Left ventricle myocardium superior (tissue), 1 donor: ENCODE measurements around the gene CRACDL. TPM values are rescaled to one million over a fixed set of nuclear protein-coding genes. Genes with fewer than 3 reads are reported as not detected.
"Not testable (repeated sequence)": the region's sequence is repeated elsewhere in the genome, so short reads cannot be mapped to it uniquely, and the experiment has no call there.

ENCODE experiments used
- ATAC-seq: fragments of 200-7000 bp; cut with Tn5 transposase; one replicate; pipeline ENCODE4 v1.9.1; 2020; ENCODE audit warnings: mild to moderate bottlenecking, moderate library complexity
- DNase-seq: peaks from one replicate; pipeline ENCODE4 v3.0.0-alpha.2; 2020
- intact Hi-C: fragments of 100-400 bp; cut with micrococcal nuclease; formaldehyde crosslinking; loops from one replicate; pipeline ENCODE4 v1.11.0; 2022
- total RNA-seq: library from RNA; stranded (reverse); fragmentation: NEBNext Ultra II Directional; extraction: Animal tissue kit (Norgen Biotek cat#: 25700); gene quantifications from one replicate; pipeline ENCODE4 v1.2.1, GENCODE V29; 2021
- donor health status: DM: no; HTN: yes; CAD: no; lungs with severe emphysema.

The CRACDL gene
- total RNA-seq, 1 donor from 2014 or later = 4.0 TPM

- ATAC-seq = no peak
- intact Hi-C loops = no loop called here
- DNase-seq = no peak
These were observed 162.9 kb downstream of the CRACDL start for GRCh38 chr2:98773169-98773568.

GRCh38 chr2:98772536-98772935 is 163.5 kb downstream of the CRACDL start:
- ATAC-seq (peak; percentile 21), DNase-seq (no peak)
- intact Hi-C loops = no loop called here

- intact Hi-C loops = no loop called here
- ATAC-seq = peak; percentile 67
- no peak for DNase-seq
These were observed 164.1 kb downstream of the CRACDL start for GRCh38 chr2:98771721-98772524.

GRCh38 chr2:98771264-98771663 is 164.8 kb downstream of the CRACDL start:
- intact Hi-C loops = no loop called here
- ATAC-seq = no peak
- no peak for DNase-seq

GRCh38 chr2:98769784-98770183 is 166.2 kb downstream of the CRACDL start:
- no peak for DNase-seq
- intact Hi-C loops = no loop called here
- no peak for ATAC-seq

- ATAC-seq (no peak), DNase-seq (no peak)
- intact Hi-C loops = no loop called here
These were observed 166.9 kb downstream of the CRACDL start for GRCh38 chr2:98769114-98769476.

GRCh38 chr2:98768384-98769113 is 167.5 kb downstream of the CRACDL start:
- peak; percentile 50 for ATAC-seq

GRCh38 chr2:98764499-98764898 is 171.5 kb downstream of the CRACDL start:
- ATAC-seq (no peak), DNase-seq (no peak)
- intact Hi-C loops = no loop called here

More at GRCh38 chr2:98768384-98769113, 167.5 kb downstream of the CRACDL start:
- intact Hi-C loops = no loop called here
- no peak for DNase-seq

GRCh38 chr2:98763209-98763951 is 172.6 kb downstream of the CRACDL start:
- intact Hi-C loops = no loop called here
- DNase-seq (no peak), ATAC-seq (no peak)

- ATAC-seq = no peak
- no peak for DNase-seq
- intact Hi-C loops = no loop called here
These were observed 174.1 kb downstream of the CRACDL start for GRCh38 chr2:98761909-98762308.

- ATAC-seq (peak; percentile 20), DNase-seq (no peak)
- intact Hi-C loops = no loop called here
These were observed 174.7 kb downstream of the CRACDL start for GRCh38 chr2:98761267-98761781.

- DNase-seq = no peak
- ATAC-seq = no peak
- intact Hi-C loops = no loop called here
These were observed 176.0 kb downstream of the CRACDL start for GRCh38 chr2:98759827-98760625.

- ATAC-seq = no peak
- intact Hi-C loops = no loop called here
- DNase-seq = no peak
These were observed 176.7 kb downstream of the CRACDL start for GRCh38 chr2:98759338-98759737.

- peak; percentile 94 for ATAC-seq
- intact Hi-C loops = no loop called here
These were observed 178.1 kb downstream of the CRACDL start for GRCh38 chr2:98757904-98758421.

GRCh38 chr2:98753801-98754200 is 182.2 kb downstream of the CRACDL start:
- no peak for DNase-seq
- intact Hi-C loops = no loop called here
- no peak for ATAC-seq

More at GRCh38 chr2:98757904-98758421, 178.1 kb downstream of the CRACDL start:
- DNase-seq = peak; percentile 64

- intact Hi-C loops, ATAC-seq, DNase-seq: not testable (repeated sequence)
These were observed 183.3 kb downstream of the CRACDL start for GRCh38 chr2:98752711-98753110.

GRCh38 chr2:98751748-98752147 is 184.3 kb downstream of the CRACDL start:
- DNase-seq = no peak
- intact Hi-C loops = no loop called here
- no peak for ATAC-seq

- intact Hi-C loops = no loop called here
- no peak for ATAC-seq
- no peak for DNase-seq
These were observed 185.3 kb downstream of the CRACDL start for GRCh38 chr2:98750593-98751282.
